Neural progenitor cell (in vitro differentiated cells): Measurements from ENCODE around the gene AGK.

Experiments used
- EZH2 ChIP-seq: fragments of 200-600 bp; sonication (generic); IDR thresholded peaks from 2 replicates; pipeline ENCODE4 v1.6.1; 2017; ENCODE audit warnings: antibody characterized with exemption, mild to moderate bottlenecking, moderate library complexity
- EZH2phosphoT487 ChIP-seq: fragments of 200-600 bp; sonication (generic); IDR thresholded peaks from 2 replicates; pipeline ENCODE4 v1.6.1; 2017; ENCODE audit warnings: antibody characterized with exemption
- TF ChIP-seq, protein P1 (sequence below): fragments of 200-600 bp; sonication (generic); IDR thresholded peaks from 2 replicates; pipeline ENCODE4 v1.5.1; 2017; ENCODE audit warnings: antibody characterized with exemption, mild to moderate bottlenecking

GRCh38 chr7:141645188-141645587 lies 94.0 kb downstream of the AGK start:
- TF ChIP-seq, protein P1, sequence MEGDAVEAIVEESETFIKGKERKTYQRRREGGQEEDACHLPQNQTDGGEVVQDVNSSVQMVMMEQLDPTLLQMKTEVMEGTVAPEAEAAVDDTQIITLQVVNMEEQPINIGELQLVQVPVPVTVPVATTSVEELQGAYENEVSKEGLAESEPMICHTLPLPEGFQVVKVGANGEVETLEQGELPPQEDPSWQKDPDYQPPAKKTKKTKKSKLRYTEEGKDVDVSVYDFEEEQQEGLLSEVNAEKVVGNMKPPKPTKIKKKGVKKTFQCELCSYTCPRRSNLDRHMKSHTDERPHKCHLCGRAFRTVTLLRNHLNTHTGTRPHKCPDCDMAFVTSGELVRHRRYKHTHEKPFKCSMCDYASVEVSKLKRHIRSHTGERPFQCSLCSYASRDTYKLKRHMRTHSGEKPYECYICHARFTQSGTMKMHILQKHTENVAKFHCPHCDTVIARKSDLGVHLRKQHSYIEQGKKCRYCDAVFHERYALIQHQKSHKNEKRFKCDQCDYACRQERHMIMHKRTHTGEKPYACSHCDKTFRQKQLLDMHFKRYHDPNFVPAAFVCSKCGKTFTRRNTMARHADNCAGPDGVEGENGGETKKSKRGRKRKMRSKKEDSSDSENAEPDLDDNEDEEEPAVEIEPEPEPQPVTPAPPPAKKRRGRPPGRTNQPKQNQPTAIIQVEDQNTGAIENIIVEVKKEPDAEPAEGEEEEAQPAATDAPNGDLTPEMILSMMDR: no peak
- no peak for TF ChIP-seq EZH2phosphoT487
- no peak for TF ChIP-seq EZH2
